GM10266 (cell line): ENCODE data around the gene RRAS.

Experiments used
- DNase-seq: peaks from one replicate; pipeline ENCODE4 v3.0.0; 2012; ENCODE audit errors: extremely low spot score
- TF ChIP-seq, protein P1 (sequence below): IDR thresholded peaks from 2 replicates; pipeline ENCODE4 v1.5.1; 2012; ENCODE audit warnings: mild to moderate bottlenecking, low read depth; ENCODE audit not compliant: control insufficient read depth, insufficient read depth; ENCODE audit errors: missing control alignments

Gene RRAS

DNA sequence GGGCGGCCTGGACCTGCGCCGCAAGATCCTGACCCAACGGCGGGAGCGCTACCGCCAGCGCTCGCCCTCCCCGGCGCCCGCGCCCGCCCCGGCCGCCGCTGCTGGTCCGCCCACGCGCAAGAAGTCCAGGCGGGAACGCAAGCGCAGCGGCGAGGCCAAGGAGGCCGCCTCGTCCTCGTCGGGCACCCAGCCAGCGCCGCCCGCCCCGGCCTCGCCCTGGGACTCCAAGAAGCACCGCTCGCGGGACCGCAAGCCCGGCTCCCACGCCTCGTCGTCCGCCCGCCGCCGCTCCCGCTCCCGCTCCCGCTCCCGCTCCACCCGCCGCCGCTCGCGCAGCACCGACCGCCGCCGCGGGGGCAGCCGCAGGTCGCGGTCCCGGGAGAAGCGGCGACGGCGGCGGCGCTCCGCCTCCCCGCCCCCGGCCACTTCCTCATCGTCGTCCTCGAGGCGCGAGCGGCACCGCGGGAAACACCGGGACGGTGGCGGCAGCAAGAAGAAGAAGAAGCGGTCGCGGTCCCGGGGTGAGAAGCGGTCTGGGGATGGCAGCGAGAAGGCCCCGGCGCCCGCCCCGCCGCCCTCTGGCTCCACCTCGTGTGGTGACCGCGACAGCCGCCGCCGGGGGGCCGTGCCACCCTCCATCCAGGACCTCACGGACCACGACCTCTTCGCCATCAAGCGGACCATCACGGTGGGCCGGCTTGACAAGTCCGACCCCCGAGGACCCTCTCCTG is 12.0 kb upstream of the RRAS start:
- TF ChIP-seq, protein P1, sequence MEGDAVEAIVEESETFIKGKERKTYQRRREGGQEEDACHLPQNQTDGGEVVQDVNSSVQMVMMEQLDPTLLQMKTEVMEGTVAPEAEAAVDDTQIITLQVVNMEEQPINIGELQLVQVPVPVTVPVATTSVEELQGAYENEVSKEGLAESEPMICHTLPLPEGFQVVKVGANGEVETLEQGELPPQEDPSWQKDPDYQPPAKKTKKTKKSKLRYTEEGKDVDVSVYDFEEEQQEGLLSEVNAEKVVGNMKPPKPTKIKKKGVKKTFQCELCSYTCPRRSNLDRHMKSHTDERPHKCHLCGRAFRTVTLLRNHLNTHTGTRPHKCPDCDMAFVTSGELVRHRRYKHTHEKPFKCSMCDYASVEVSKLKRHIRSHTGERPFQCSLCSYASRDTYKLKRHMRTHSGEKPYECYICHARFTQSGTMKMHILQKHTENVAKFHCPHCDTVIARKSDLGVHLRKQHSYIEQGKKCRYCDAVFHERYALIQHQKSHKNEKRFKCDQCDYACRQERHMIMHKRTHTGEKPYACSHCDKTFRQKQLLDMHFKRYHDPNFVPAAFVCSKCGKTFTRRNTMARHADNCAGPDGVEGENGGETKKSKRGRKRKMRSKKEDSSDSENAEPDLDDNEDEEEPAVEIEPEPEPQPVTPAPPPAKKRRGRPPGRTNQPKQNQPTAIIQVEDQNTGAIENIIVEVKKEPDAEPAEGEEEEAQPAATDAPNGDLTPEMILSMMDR: no peak

DNA sequence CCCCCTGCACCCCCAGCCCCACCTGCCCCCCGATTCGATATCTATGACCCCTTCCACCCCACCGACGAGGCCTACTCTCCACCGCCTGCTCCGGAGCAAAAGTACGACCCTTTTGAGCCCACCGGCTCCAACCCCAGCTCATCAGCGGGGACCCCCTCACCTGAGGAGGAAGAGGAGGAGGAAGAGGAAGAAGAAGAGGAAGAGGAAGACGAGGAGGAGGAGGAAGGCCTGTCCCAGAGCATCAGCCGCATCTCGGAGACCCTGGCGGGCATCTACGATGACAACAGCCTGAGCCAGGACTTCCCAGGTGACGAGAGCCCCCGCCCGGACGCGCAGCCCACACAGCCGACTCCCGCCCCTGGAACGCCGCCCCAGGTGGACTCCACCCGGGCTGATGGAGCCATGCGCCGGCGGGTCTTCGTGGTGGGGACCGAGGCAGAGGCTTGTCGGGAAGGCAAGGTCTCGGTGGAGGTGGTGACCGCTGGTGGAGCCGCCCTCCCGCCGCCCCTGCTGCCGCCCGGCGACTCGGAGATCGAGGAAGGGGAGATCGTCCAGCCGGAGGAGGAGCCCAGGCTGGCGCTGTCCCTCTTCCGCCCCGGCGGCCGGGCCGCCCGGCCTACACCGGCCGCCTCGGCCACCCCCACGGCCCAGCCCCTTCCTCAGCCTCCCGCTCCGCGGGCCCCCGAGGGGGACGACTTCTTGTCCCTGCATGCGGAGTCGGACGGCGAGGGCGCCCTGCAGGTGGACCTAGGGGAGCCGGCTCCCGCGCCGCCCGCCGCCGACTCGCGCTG is 11.3 kb upstream of the RRAS start:
- TF ChIP-seq, protein P1: no peak
- DNase-seq: no peak

More for the DNA sequence above, 12.0 kb upstream of the RRAS start:
- DNase-seq: no peak

DNA sequence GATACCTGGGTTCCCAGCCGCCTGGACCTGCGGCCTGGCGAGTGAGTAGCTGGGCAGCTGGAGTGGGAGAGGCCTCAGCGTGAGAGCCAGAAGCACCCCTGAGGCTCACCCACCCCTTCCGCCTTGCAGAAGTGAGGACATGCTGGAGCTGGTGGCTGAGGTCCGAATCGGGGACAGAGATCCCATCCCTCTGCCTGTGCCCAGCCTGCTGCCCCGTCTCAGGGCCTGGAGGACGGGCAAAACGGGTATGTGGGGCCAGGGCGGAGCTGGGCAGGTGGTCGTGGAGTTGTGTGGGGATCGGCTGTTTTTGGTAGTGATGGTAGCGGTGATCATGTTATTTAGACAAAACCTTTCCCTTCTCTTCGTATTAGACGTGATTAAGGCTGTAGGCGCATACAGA is 6.6 kb upstream of the RRAS start:
- DNase-seq: no peak
- TF ChIP-seq, protein P1: no peak

DNA sequence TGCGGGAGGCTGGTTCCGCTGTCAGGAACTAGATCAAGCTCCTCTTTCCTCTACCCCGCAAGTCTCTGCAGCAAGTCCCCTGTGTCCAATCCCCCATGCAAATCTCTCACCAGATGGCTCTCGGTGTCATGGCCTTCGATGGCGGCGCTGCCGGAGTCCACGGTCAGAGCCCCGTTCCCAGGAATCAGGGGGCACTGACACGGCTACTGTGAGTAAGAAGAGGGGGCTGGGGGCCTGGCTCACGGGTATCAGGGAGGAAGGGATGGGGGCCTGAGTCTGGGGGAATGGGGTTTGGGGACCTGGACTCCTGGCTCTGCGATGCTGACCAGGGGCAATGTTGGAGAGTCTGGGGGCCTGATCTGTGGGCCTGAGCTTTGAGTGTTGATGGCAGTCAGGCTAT is 6.1 kb upstream of the RRAS start:
- DNase-seq: no peak
- TF ChIP-seq, protein P1: no peak

DNA sequence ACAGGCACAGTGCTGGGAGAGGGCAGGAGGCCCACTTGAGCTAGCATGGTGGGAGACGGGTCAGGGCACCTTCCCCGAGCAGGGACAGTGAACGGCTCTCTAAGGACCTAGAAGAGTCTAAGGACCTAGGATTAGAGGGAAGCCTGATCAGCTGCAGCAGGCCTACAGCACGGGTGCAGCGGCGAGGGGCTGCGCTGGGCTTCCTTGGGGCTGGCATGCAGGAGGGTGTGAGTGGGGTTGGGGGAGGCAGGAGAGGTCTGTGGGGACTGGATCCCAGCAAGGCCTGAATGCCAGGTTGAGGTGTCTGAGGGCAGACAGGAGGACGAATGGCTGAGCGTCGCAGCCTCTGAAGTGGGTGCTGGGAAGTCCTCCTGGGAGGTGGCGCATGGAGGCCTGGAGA is 5.6 kb upstream of the RRAS start:
- no peak for DNase-seq
- TF ChIP-seq, protein P1: no peak

DNA sequence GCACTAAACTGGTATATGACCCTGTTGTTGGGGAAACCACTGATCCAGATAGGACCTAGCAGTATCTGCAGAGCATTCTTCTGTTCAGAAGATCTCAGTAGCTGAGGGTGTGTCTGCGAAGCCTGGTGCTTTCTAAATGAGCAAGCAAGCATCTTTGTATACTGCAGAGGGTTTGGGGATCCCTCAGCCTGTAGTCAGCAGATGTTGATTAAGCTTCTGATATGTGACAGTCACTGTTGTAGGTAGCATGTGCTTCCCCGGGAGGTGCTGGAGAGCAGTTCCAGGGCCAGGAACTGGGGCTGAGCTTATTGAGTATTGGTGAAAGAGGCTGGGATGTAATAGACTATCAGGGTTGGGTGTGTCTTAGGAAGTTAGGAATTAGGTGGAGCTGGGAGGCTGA is 3.5 kb upstream of the RRAS start:
- TF ChIP-seq, protein P1: no peak
- no peak for DNase-seq

DNA sequence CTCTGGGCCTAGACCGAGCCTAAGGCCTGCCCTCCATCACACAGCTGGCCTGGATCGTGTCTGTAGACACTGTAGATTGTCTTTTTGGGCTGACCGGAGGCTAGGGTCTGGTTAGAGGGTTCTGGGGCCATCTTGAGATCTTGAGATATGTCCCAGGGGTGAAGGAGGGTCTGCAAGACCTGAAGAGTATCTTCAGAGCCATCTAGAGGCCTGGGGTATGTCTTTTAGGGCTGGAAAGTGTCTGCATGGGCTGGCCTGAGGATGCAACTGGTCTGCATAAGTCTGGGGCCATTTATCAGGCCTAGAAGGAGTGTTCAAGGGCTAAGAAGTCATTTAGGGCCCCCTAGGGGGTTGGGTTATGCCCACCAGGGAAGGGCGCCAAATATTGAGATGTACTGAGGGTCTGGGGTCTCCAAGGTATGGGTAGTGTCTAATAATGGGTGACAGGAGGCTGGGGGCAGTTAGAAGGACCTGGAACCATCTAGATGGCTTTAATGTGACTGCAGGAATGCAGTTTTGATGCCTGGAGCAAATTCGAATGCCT is 2.6 kb upstream of the RRAS start:
- no peak for DNase-seq
- TF ChIP-seq, protein P1: no peak
